Dermis blood vessel endothelial cell (primary cell): Measurements from ENCODE around the gene ESYT2. TPM values are rescaled to one million over a fixed set of nuclear protein-coding genes. Genes with fewer than 3 reads are reported as not detected.
"Not testable (repeated sequence)": the region's sequence is repeated elsewhere in the genome, so short reads cannot be mapped to it uniquely, and the experiment has no call there.

Experiments used
- DNase-seq: peaks from one replicate; pipeline ENCODE4 v3.0.0; 2010
- total RNA-seq: library from RNA; depleted of rRNA; stranded (reverse); fragments of >200 nt; gene quantifications from 2 replicates; pipeline ENCODE4 v1.2.3, GENCODE V29; 2014

The ESYT2 gene
- total RNA-seq, 1 donor from 2014 or later, result 67.6 TPM

GRCh38 chr7:158856883-158857668, 27.8 kb upstream of the ESYT2 start:
- DNase-seq, result no peak

DNA sequence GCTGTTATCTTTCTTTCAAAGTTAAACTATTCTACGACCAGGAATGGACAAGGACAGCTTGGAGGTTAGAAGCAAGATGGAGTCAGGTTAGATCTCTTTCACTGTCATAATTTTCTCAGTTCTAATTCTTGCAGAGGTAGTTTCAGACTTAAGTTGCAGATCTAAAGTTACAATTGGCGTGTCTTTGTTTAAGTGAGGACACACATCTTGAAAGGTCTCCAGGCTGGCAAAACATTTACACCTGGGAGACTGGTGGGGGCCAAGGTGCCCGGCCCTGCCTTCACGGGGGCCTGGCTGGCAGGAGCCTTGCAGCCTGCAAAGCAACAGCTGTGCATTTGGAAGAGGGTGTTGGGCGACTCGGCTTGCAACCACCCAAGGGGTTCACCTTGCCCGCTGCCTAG, 25.4 kb upstream of the ESYT2 start:
- no peak for DNase-seq

DNA sequence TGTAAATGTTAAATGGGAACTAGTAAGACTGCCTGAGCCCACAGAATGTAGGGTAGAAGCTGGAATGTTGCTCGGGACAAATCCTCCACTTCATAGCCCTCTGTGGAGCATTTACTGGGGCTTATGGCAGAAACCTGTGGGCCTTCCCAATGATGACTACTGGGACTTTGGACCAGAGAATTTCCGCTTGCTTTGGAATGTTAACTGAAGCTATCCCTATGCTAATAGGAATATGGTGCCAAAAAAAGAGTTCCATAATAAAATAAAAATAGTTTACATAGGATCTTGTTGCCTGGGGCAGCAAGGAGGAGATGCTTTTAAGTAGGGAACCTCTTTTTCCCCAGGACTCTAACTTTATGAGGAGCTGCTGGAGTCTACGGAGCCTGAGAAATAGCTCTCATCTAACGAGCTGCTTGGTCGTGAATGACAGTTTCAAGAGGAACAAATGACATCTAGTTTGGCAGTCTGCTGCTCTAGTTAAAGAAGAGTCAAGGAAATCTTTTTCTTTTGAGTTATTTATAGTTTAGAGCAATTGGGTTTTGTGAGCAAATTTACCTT, 21.3 kb upstream of the ESYT2 start:
- DNase-seq, result no peak

GRCh38 chr7:158849768-158850544, 20.6 kb upstream of the ESYT2 start:
- no peak for DNase-seq

GRCh38 chr7:158849442-158849767, 20.1 kb upstream of the ESYT2 start:
- no peak for DNase-seq

GRCh38 chr7:158847451-158847866, 18.1 kb upstream of the ESYT2 start:
- no peak for DNase-seq

DNA sequence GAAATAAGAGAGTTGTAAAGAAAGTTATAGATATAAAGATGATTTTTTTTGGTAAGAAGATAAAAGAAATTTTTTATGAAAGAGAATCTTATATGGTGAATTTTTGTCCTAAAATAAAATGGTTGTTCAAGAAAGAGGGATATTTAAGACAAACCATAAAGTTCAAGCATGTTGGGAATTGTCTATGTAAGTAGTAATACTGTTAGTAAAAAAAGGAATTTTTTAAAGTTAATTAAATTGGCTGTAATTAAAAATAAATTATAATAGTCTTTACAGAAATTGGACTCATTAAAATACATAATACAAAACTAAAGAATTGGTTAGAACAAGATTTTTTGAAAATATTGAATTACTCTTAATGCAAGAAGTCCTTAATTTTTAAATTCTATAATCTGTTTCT, 17.0 kb upstream of the ESYT2 start:
- DNase-seq, result no peak

DNA sequence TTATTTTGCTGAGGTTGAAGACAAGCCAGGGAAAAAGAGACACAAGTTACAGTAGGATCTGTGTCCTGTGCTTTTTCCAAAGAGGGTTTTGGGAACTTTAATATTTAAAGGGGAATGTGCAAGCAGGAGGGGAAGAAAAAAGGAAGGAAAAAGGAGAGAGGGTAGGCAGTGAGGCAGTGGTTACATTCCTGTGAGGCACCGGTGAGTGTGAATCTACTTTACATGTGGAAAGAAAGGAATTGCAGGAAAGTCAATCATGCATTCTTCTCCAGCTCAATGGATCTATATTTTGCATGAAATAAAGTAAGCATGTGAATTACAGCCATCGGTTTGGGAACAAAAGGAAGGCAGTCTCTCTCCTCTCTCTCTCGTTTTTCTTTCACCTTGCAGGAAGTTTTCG, 14.5 kb upstream of the ESYT2 start:
- DNase-seq, result no peak

- DNase-seq, result no peak
Observed at GRCh38 chr7:158842486-158842885, 13.2 kb upstream of the ESYT2 start.

DNA sequence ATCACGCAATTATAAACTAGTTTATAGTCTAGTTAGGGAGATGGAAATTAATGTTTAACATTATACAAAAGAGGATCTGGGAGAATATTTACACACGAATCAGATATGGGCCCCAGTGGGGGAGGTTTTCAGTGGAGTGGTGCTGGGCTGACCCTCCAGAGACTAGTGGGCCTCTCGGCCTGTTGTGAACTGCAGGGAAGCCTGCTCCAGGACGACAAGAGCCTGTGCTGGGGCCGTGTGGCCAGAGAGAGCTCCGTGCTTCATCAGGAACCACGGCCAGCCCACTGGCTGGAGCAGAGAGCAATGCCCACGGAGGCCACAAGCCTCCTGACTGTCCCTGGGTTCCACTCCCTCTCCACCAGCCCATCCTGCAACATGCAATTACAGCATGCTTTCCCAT, 11.3 kb upstream of the ESYT2 start:
- no peak for DNase-seq

DNA sequence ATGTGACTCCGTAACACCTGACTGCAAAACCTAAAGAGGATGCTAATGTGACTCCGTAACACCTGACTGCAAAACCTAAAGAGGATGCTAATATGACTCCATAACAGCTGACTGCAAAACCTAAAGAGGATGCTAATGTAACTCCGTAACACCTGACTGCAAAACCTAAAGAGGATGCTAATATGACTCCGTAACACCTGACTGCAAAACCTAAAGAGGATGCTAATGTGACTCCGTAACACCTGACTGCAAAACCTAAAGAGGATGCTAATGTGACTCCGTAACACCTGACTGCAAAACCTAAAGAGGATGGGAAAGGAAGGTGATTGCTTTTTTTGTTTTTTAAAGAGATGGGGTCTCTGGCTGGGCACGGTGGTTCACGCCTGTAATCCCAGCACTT, 9.9 kb upstream of the ESYT2 start:
- not testable (repeated sequence) for DNase-seq

DNA sequence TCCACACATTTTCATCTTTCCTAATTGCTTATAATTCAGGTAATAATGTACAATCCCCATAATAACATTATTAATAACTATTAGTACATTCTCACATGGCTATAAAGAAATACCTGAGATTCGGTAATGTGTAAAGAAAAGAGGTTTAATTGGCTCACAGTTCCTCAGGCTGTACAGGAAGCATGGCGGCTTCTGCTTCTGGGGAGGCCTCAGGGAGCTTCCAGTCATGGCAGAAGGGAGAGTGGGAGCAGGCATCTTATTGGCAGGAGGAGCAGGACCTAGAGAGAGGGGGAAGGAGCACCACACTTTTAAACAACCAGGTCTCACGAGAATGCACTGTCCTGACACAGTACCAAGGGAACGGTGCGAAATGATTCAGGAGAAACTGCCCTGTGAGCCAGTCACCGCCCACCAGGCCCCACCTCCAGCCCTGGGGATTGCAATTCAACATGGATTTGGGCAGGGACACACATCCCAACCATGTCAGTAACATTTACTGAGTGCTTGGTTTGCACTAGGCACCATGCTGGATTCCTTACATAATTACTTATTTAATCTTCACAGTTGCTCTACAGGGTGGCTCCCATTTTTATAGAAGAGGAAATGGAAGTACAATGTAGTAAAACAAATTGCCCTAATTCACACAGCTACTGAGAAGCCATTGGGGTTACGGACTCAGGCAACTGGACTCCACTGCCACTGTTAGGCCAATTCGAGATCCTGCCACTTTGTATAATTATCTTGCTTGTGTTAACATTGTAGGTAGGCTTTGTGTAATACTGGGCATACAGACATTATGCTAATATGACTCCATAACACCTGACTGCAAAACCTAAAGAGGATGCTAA, 8.7 kb upstream of the ESYT2 start:
- DNase-seq, result no peak

GRCh38 chr7:158836692-158837091, 7.4 kb upstream of the ESYT2 start:
- DNase-seq, result no peak

- DNase-seq, result no peak
Observed at GRCh38 chr7:158834878-158835784, 5.8 kb upstream of the ESYT2 start.

DNA sequence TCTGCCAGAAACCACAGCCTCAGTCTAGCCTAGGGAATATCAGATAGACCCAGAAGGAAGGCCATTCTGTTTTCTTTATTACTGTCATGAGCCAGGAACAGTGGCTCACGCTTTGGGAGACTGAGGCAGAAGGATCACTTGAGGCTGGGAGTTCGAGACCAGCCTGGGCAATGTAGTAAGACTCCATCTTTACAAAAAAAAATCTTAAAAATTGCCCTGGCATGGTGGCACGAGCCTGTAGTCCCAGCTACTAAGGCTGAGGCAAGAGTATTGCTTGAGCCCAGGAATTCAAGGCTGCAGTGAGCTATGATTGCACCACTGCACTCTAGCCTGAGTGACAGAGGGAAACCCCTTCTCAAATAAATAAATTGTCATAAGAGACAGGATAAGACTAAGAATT, 3.7 kb upstream of the ESYT2 start:
- DNase-seq, result no peak

DNA sequence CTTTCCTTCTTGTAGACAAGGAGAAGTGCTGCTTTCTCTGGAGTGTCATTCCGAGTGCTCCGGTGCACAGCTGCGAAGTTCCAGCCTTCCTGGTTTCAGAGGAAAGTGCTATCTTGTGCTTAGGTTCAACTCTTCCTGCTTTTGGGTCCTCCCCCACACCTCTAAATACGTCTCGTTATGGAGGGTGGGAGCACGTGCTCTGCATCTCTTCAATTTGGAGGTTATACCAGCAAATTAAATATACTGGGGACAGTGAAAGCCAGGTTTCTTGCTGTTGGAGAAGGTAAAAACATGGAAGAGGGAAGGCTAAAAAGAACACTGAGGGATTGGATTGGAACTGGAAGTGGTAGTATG, 2.4 kb upstream of the ESYT2 start:
- no peak for DNase-seq

GRCh38 chr7:158830211-158830723, 958 bp upstream of the ESYT2 start:
- no peak for DNase-seq

DNA sequence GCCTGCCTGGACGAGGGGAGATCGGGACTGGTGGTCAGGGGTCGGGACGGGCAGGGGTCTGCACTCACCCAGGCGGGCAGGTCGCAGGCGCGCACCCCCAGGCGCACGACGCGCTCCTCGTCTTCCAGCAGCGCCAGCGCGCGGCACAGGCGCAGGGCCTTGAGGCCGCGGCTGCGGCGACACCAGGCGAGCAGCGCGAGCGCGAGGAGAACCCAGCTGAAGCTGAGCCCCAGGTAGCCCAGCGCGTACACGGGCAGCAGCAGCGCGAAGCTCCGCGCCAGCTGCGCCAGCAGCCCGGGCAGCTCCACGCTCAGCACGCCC, 328 bp downstream of the ESYT2 start:
- DNase-seq, result peak; percentile 90

DNA sequence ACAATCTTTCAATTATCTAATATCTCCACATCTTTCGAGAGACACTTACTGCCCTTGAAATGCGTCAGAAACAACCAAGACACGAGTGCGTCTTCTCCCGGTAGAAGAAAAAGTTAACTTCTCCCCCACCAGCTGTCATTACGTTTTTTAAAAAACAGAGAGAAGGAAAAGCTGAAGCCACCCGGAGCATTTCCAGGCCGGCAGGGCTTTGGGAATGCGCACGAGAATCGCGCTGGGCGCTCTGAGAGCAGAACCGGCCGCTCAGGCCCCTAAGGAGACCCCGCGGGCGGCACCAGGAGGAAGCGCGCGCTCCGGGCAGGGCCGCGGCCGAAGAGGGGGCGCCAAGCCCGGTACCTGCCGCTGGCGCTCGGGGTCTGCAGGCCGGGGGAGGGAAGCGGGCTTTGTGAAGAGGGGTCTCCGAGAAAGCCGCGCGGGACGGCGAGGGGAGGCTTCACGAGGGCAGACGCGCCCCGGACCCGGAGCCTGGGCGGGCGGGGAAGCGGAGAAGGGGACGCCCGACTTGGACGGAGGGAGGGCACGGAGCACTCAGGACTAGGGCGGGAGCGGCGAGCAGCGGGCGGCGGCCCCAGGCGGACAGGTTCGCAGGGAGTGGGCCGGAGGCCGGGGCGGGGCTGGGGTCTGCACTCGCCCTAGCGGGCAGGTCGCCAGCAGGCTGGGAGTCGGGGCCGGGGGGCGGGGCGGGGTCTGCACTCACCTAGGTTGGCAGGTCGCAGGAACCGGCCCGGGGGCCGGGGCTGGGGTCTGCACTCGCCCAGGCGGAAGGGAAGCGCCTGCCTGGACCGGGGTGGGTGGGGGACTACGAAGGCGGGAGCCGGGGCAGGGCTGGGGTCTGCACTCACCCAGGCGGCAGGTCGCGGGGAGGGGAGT, 932 bp downstream of the ESYT2 start:
- peak; percentile 52 for DNase-seq

- DNase-seq, result peak; percentile 39
Observed at GRCh38 chr7:158827411-158828132, 1.7 kb downstream of the ESYT2 start.
